ENCODE measurements around the gene FABP1. TPM values are rescaled to one million over a fixed set of nuclear protein-coding genes. Genes with fewer than 3 reads are reported as not detected.

Gene FABP1
- total and polyA plus RNA-seq, 2 of the 8 experiments (the other 6 are each of a cell fraction or from before 2014, with no cell fraction given) = 0.09 TPM; not detected in 1

GRCh38 chr2:88125344-88125923 lies 2.4 kb downstream of the FABP1 start:
- no peak overlapping the region for H2BK20ac ChIP-seq (ENCODE audit: low read length)
- no peak overlapping the region for H2BK120ac ChIP-seq (replicated peaks; ENCODE audit: low read depth, low read length)
- no peak overlapping the region for H3K27ac ChIP-seq (ENCODE audit: low read depth, low read length)

More at GRCh38 chr2:88125344-88125923, 2.4 kb downstream of the FABP1 start:
- no peak overlapping the region for H2BK15ac ChIP-seq (ENCODE audit: low read length)
- no peaks in the 10 kb centered on the region for H3K36me3 ChIP-seq (ENCODE audit: control insufficient read depth in 2 of 4, insufficient read depth in 4 of 4, low read length in 3 of 4)
- H2AFZ ChIP-seq (ENCODE audit: low read length) = no peak overlapping the region
- no peaks in the 10 kb centered on the region for H3K4me1 ChIP-seq (replicated peaks in 1 of 4; ENCODE audit: control insufficient read depth in 3 of 4, insufficient read depth in 4 of 4, low read length in 3 of 4)
- H2BK12ac ChIP-seq (ENCODE audit: low read depth, low read length) = no peak overlapping the region
- no peaks in the 10 kb centered on the region for H3K27me3 ChIP-seq (replicated peaks in 1 of 4; ENCODE audit: control insufficient read depth in 3 of 4, extremely low read depth in 1 of 4, insufficient read depth in 3 of 4, low read length in 3 of 4)
- POLR2A ChIA-PET (ENCODE audit: partially characterized antibody) = no interaction called here
- TF ChIP-seq SP4 (IDR thresholded peaks at IDR 0.05; ENCODE audit: low read length) (no peak), CREB1 (IDR thresholded peaks at IDR 0.05) (no peak), GABPA (IDR thresholded peaks at IDR 0.05; ENCODE audit: borderline replicate concordance, insufficient read depth, low read length) (no peak)
- H3K9ac ChIP-seq (replicated peaks in 1 of 4; ENCODE audit: extremely low read depth in 1 of 4, low read depth in 3 of 4, low read length in 3 of 4) = no peak overlapping the region
- no peak overlapping the region for H3K56ac ChIP-seq (replicated peaks; ENCODE audit: insufficient read length, low read depth, low read length)
- H3K18ac ChIP-seq (ENCODE audit: extremely low read depth, low read length) = no peak overlapping the region
- no peak overlapping the region for H3K4me3 ChIP-seq (ENCODE audit: extremely low read depth in 1 of 4, insufficient read depth in 2 of 4, low read depth in 3 of 4, low read length in 4 of 4)
- H3K4me2 ChIP-seq (ENCODE audit: insufficient read depth in 1 of 2, low read depth in 2 of 2, low read length in 2 of 2) = no peak overlapping the region
- no peak overlapping the region for H4K91ac ChIP-seq (replicated peaks; ENCODE audit: insufficient read length, low read length)
- no peak overlapping the region for H3K23ac ChIP-seq (ENCODE audit: insufficient read length)
- no peak overlapping the region for H4K8ac ChIP-seq (ENCODE audit: extremely low read depth, insufficient read depth, low read length)
- no peak overlapping the region for H4K5ac ChIP-seq (ENCODE audit: insufficient read length, low read depth, low read length)
- DNase-seq (ENCODE audit: low read depth in 1 of 2, low spot score in 2 of 2) (no peak), FAIRE-seq (no peak)
- no peaks in the 10 kb centered on the region for H3K9me3 ChIP-seq (ENCODE audit: insufficient read depth in 2 of 2, low read depth in 1 of 2, low read length in 1 of 2)
- H4K20me1 ChIP-seq (replicated peaks in 1 of 2; ENCODE audit: control insufficient read depth in 1 of 2, insufficient read depth in 2 of 2, low read length in 2 of 2) = no peaks in the 10 kb centered on the region
- WGBS, 2 experiments (ENCODE audit: extremely low coverage in 1 of 2, insufficient coverage in 1 of 2, insufficient read length in 1 of 2, insufficient replicate concordance in 2 of 2, low coverage in 1 of 2, low lambda C conversion rate in 2 of 2, missing lambda C conversion rate in 1 of 2) = 88% methylated on average over 3 of the region's 3 CpGs; no CpG with 5 or more reads in 1 of the 2 experiments
- no peak overlapping the region for H3K14ac ChIP-seq (ENCODE audit: insufficient read length)
- no peak overlapping the region for H2AK5ac ChIP-seq (ENCODE audit: low read depth, low read length)
- no peaks in the 10 kb centered on the region; the same call in 1 of the 2 replicates for H3K79me1 ChIP-seq (ENCODE audit: low read depth, low read length)
- no peaks in the 10 kb centered on the region; the same call in 1 of the 2 replicates for H3K23me2 ChIP-seq (ENCODE audit: low read depth, low read length)
- H3K79me2 ChIP-seq (ENCODE audit: control insufficient read depth in 1 of 2, insufficient read depth in 2 of 2, low read length in 2 of 2) = no peaks in the 10 kb centered on the region
- no peak overlapping the region for H3K4ac ChIP-seq (replicated peaks; ENCODE audit: insufficient read length, low read depth, low read length)
- CTCF ChIA-PET (ENCODE audit: partially characterized antibody) = interaction anchor here (1.2 to 2.6 kb wide), 3 partner anchors 10 to 65 kb away, joined by 3 to 8 read pairs (median 5); no protein-coding TSS in a partner anchor
- H2BK5ac ChIP-seq (ENCODE audit: low read depth, low read length) = no peak overlapping the region

Data from H1 (cell line).